Body of pancreas (tissue), 4 donors: ENCODE data around the gene NSMCE1.

Experiments
- POLR2A ChIP-seq, 3 donors: fragments of 450-650 bp; IDR thresholded peaks; one replicate each; pipeline ENCODE4 v1.6.1; 2016; ENCODE audit warnings: antibody characterized with exemption in 3 of 3, mild to moderate bottlenecking in 2 of 3
- TF ChIP-seq, protein P1 (sequence below), 7 experiments: fragments of 450-650 bp in 4 of 7; fragments of 200-600 bp in 3 of 7; sonication (generic) in 3 of 7; IDR thresholded peaks; one replicate each; pipeline ENCODE4 v1.5.1; 2016 to 2019; ENCODE audit warnings: antibody characterized with exemption in 7 of 7

DNA sequence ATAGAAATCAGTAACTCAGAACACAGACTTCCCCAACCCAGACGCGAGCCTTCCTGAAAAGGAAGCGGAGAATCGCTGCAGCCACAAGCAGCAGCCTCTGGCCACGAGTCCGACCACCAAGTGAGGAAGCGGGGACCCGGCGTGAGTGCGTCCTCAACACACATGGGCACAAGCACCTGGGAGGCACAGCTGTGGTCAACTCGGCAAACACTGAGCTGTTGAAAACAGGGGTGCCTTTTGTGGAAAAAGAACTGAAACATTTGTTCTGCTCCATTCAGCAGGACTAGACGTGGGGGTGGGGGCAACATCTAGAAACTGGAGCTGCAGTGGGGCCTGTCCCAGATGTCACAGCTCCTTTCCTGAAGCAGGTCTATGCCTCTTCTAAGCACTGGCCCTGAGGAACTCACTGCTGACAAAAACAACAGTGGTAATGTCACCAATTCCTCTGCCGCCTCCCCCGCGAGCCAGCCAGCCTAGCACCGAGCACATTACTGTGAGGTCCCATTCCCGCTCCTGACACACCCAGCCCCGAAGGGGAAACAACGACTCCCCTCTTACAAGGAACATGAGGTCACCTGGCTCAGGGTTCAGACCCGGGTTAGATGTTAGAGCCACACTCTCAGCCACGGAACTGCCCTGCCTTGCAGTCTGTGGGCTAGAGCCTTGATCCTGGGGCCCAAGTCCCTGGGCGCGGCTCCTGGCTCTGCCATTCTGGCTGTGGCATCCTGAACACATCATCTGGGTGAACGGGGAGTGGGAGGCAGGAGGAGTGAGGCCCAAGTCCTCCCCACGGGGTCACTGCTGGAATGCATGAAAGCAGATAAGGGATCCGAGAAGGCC lies 36.3 kb downstream of the NSMCE1 start:
- TF ChIP-seq, protein P1, sequence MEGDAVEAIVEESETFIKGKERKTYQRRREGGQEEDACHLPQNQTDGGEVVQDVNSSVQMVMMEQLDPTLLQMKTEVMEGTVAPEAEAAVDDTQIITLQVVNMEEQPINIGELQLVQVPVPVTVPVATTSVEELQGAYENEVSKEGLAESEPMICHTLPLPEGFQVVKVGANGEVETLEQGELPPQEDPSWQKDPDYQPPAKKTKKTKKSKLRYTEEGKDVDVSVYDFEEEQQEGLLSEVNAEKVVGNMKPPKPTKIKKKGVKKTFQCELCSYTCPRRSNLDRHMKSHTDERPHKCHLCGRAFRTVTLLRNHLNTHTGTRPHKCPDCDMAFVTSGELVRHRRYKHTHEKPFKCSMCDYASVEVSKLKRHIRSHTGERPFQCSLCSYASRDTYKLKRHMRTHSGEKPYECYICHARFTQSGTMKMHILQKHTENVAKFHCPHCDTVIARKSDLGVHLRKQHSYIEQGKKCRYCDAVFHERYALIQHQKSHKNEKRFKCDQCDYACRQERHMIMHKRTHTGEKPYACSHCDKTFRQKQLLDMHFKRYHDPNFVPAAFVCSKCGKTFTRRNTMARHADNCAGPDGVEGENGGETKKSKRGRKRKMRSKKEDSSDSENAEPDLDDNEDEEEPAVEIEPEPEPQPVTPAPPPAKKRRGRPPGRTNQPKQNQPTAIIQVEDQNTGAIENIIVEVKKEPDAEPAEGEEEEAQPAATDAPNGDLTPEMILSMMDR (IDR thresholded peaks at IDR 0.05): no peak
- no peak for TF ChIP-seq POLR2A (IDR thresholded peaks at IDR 0.05)
